Measurements from ENCODE around the gene SDHB. TPM values are rescaled to one million over a fixed set of nuclear protein-coding genes. Genes with fewer than 3 reads are reported as not detected.
"Not testable (repeated sequence)": the region's sequence is repeated elsewhere in the genome, so short reads cannot be mapped to it uniquely, and the experiment has no call there.

SDHB gene
- total and polyA plus RNA-seq, 12 donors = 102 to 486 (median 377) TPM

GRCh38 chr1:17066361-17067068 lies 12.7 kb upstream of the SDHB start:
- H3K4me3 ChIP-seq = no peak overlapping the region
- no peak for DNase-seq
- peak overlapping the region in 1 of 10 donors; percentile 78 for H3K27ac ChIP-seq
- ATAC-seq = no peak
- 84 to 85% methylated on average over 11 of the region's 11 CpGs for WGBS, 2 donors
- no peak for TF ChIP-seq CTCF (IDR thresholded peaks at IDR 0.05)
- H3K9me3 ChIP-seq = peaks cover 0 to 14% (median 8%) of the 10 kb centered on the region in 11 donors
- H3K36me3 ChIP-seq = no peaks in the 10 kb centered on the region
- H3K27me3 ChIP-seq = no peaks in the 10 kb centered on the region
- intact Hi-C loops (cut with DNase I) = loop anchor here in 5 of 10 donors (5.0 to 10.0 kb wide), 5 partner anchors 58 to 338 kb away; no protein-coding TSS in a partner anchor
- H3K4me1 ChIP-seq = peaks cover 0 to 50% (median 7%) of the 10 kb centered on the region in 9 donors

- intact Hi-C loops (cut with DNase I) = loop anchor here in 5 of 10 donors (5.0 to 10.0 kb wide), 5 partner anchors 59 to 339 kb away; no protein-coding TSS in a partner anchor
- peak overlapping the region in 1 of 10 donors; percentile 78 for H3K27ac ChIP-seq
- DNase-seq (no peak), ATAC-seq (no peak)
- H3K36me3 ChIP-seq = no peaks in the 10 kb centered on the region
- no peak for TF ChIP-seq CTCF (IDR thresholded peaks at IDR 0.05)
- no peaks in the 10 kb centered on the region for H3K27me3 ChIP-seq
- H3K9me3 ChIP-seq = peaks cover 0 to 14% (median 8%) of the 10 kb centered on the region in 11 donors
- whole genome bisulfite sequencing, 2 donors = 76 to 87% methylated on average over 7 of the region's 7 CpGs
- H3K4me1 ChIP-seq = peaks cover 0 to 58% (median 7%) of the 10 kb centered on the region in 9 donors
- H3K4me3 ChIP-seq = no peak overlapping the region
Measured at GRCh38 chr1:17065666-17066065, 11.8 kb upstream of the SDHB start.

GRCh38 chr1:17062751-17063150 lies 8.9 kb upstream of the SDHB start:
- H3K4me3 ChIP-seq, DNase-seq, ATAC-seq, H3K27me3 ChIP-seq, H3K36me3 ChIP-seq: not testable (repeated sequence)
- WGBS, 2 donors = 74 to 87% methylated on average over 7 of the region's 7 CpGs
- Histone ChIP-seq H3K9me3 (peaks cover 0 to 14% (median 8%) of the 10 kb centered on the region in 11 donors), H3K27ac (peak overlapping the region in 3 of 10 donors; percentile 42 to 67 (median 55)), H3K4me1 (peaks cover 0 to 71% (median 7%) of the 10 kb centered on the region in 9 donors)
- intact Hi-C loops (cut with DNase I) = loop anchor here in 5 of 10 donors (1.0 to 10.0 kb wide), 6 partner anchors 34 to 342 kb away; no protein-coding TSS in a partner anchor

GRCh38 chr1:17061892-17062291 lies 8.1 kb upstream of the SDHB start:
- no peaks in the 10 kb centered on the region for H3K36me3 ChIP-seq

More at GRCh38 chr1:17061892-17062291, 8.1 kb upstream of the SDHB start:
- peaks cover 0 to 14% (median 8%) of the 10 kb centered on the region in 11 donors for H3K9me3 ChIP-seq
- H3K4me3 ChIP-seq = no peak overlapping the region
- H3K27ac ChIP-seq = peak overlapping the region in 1 of 10 donors; percentile 55
- ATAC-seq = no peak
- DNase-seq = no peak
- WGBS, 2 donors = 70 to 71% methylated on average over 2 of the region's 2 CpGs
- no peak for TF ChIP-seq CTCF (IDR thresholded peaks at IDR 0.05)
- peaks cover 0 to 5% (median 0%) of the 10 kb centered on the region in 7 donors for H3K27me3 ChIP-seq
- peaks cover 0 to 63% (median 7%) of the 10 kb centered on the region in 9 donors for H3K4me1 ChIP-seq
- intact Hi-C loops (cut with DNase I) = loop anchor here in 5 of 10 donors (2.0 to 10.0 kb wide), 6 partner anchors 35 to 343 kb away; no protein-coding TSS in a partner anchor
